ENCODE measurements around the gene PCDH8. TPM values are rescaled to one million over a fixed set of nuclear protein-coding genes. Genes with fewer than 3 reads are reported as not detected.

The PCDH8 gene
- polyA plus RNA-seq, 4 donors = 0.78 to 3.1 TPM; not detected in 2

- H3K36me3 ChIP-seq (ENCODE audit: control insufficient read depth in 3 of 3, insufficient read depth in 2 of 3, low read depth in 1 of 3, low read length in 3 of 3) = no peaks in the 10 kb centered on the region
- H3K4me3 ChIP-seq (ENCODE audit: low read depth in 1 of 3, low read length in 3 of 3) = peak overlapping the region in 1 of 3 donors; percentile 13
- FAIRE-seq (no peak), DNase-seq (no peak)
- peaks cover 16 to 80% (median 52%) of the 10 kb centered on the region in 3 donors for H3K27me3 ChIP-seq (ENCODE audit: control insufficient read depth in 3 of 3, insufficient read depth in 3 of 3, low read length in 3 of 3)
- H3K4me1 ChIP-seq (ENCODE audit: control insufficient read depth in 3 of 3, insufficient read depth in 2 of 3, low read depth in 1 of 3, low read length in 2 of 3) = peaks cover 0 to 5% (median 0%) of the 10 kb centered on the region in 3 donors
- 15 to 39% (median 32%) methylated on average over 67 to 75 of the region's 75 CpGs for WGBS, 3 donors
- H3K9me3 ChIP-seq (ENCODE audit: control insufficient read depth in 2 of 2, insufficient read depth in 1 of 2, low read depth in 1 of 2, low read length in 1 of 2) = peaks cover 0 to 17% of the 10 kb centered on the region in 2 donors
- no peak overlapping the region for H3K27ac ChIP-seq (ENCODE audit: low read depth in 1 of 3, low read length in 2 of 3)
Measured at GRCh38 chr13:52847682-52848432, 583 bp downstream of the PCDH8 start.

GRCh38 chr13:52847322-52847681 is 1.1 kb downstream of the PCDH8 start:
- Histone ChIP-seq H3K27ac (ENCODE audit: low read depth in 1 of 3, low read length in 2 of 3) (no peak overlapping the region), H3K4me1 (ENCODE audit: control insufficient read depth in 3 of 3, insufficient read depth in 2 of 3, low read depth in 1 of 3, low read length in 2 of 3) (peaks cover 0 to 5% (median 0%) of the 10 kb centered on the region in 3 donors), H3K36me3 (ENCODE audit: control insufficient read depth in 3 of 3, insufficient read depth in 2 of 3, low read depth in 1 of 3, low read length in 3 of 3) (no peaks in the 10 kb centered on the region), H3K4me3 (ENCODE audit: low read depth in 1 of 3, low read length in 3 of 3) (no peak overlapping the region), H3K27me3 (ENCODE audit: control insufficient read depth in 3 of 3, insufficient read depth in 3 of 3, low read length in 3 of 3) (peaks cover 16 to 77% (median 53%) of the 10 kb centered on the region in 3 donors), H3K9me3 (ENCODE audit: control insufficient read depth in 2 of 2, insufficient read depth in 1 of 2, low read depth in 1 of 2, low read length in 1 of 2) (peaks cover 0 to 17% of the 10 kb centered on the region in 2 donors)
- WGBS, 3 donors = 9 to 23% (median 23%) methylated on average over 35 to 51 of the region's 51 CpGs
- DNase-seq (no peak), FAIRE-seq (no peak)

GRCh38 chr13:52846567-52847321 is 1.7 kb downstream of the PCDH8 start:
- Histone ChIP-seq H3K4me1 (ENCODE audit: control insufficient read depth in 3 of 3, insufficient read depth in 2 of 3, low read depth in 1 of 3, low read length in 2 of 3) (peaks cover 0 to 5% (median 0%) of the 10 kb centered on the region in 3 donors), H3K27ac (ENCODE audit: low read depth in 1 of 3, low read length in 2 of 3) (no peak overlapping the region), H3K4me3 (ENCODE audit: low read depth in 1 of 3, low read length in 3 of 3) (no peak overlapping the region), H3K36me3 (ENCODE audit: control insufficient read depth in 3 of 3, insufficient read depth in 2 of 3, low read depth in 1 of 3, low read length in 3 of 3) (no peaks in the 10 kb centered on the region), H3K9me3 (ENCODE audit: control insufficient read depth in 2 of 2, insufficient read depth in 1 of 2, low read depth in 1 of 2, low read length in 1 of 2) (peaks cover 0 to 17% of the 10 kb centered on the region in 2 donors), H3K27me3 (ENCODE audit: control insufficient read depth in 3 of 3, insufficient read depth in 3 of 3, low read length in 3 of 3) (peaks cover 16 to 75% (median 54%) of the 10 kb centered on the region in 3 donors)
- FAIRE-seq (no peak), DNase-seq (peak; percentile 21 to 76)
- 6 to 18% (median 17%) methylated on average over 73 to 100 of the region's 100 CpGs for WGBS, 3 donors

GRCh38 chr13:52845766-52846566 is 2.5 kb downstream of the PCDH8 start:
- 3 to 6% (median 4%) methylated on average over 81 to 98 of the region's 98 CpGs for WGBS, 3 donors
- Histone ChIP-seq H3K9me3 (ENCODE audit: control insufficient read depth in 2 of 2, insufficient read depth in 1 of 2, low read depth in 1 of 2, low read length in 1 of 2) (peaks cover 0 to 17% of the 10 kb centered on the region in 2 donors), H3K36me3 (ENCODE audit: control insufficient read depth in 3 of 3, insufficient read depth in 2 of 3, low read depth in 1 of 3, low read length in 3 of 3) (no peaks in the 10 kb centered on the region), H3K27ac (ENCODE audit: low read depth in 1 of 3, low read length in 2 of 3) (no peak overlapping the region), H3K27me3 (ENCODE audit: control insufficient read depth in 3 of 3, insufficient read depth in 3 of 3, low read length in 3 of 3) (peaks cover 16 to 67% (median 59%) of the 10 kb centered on the region in 3 donors), H3K4me3 (ENCODE audit: low read depth in 1 of 3, low read length in 3 of 3) (peak overlapping the region in 1 of 3 donors; percentile 17), H3K4me1 (ENCODE audit: control insufficient read depth in 3 of 3, insufficient read depth in 2 of 3, low read depth in 1 of 3, low read length in 2 of 3) (peaks cover 0 to 5% (median 0%) of the 10 kb centered on the region in 3 donors)
- FAIRE-seq = no peak
- peak; percentile 6 to 43 for DNase-seq

- Histone ChIP-seq H3K27ac (ENCODE audit: low read depth in 1 of 3, low read length in 2 of 3) (no peak overlapping the region), H3K4me3 (ENCODE audit: low read depth in 1 of 3, low read length in 3 of 3) (no peak overlapping the region), H3K36me3 (ENCODE audit: control insufficient read depth in 3 of 3, insufficient read depth in 2 of 3, low read depth in 1 of 3, low read length in 3 of 3) (no peaks in the 10 kb centered on the region), H3K9me3 (ENCODE audit: control insufficient read depth in 2 of 2, insufficient read depth in 1 of 2, low read depth in 1 of 2, low read length in 1 of 2) (peaks cover 0 to 14% of the 10 kb centered on the region in 2 donors), H3K27me3 (ENCODE audit: control insufficient read depth in 3 of 3, insufficient read depth in 3 of 3, low read length in 3 of 3) (peaks cover 16 to 61% (median 56%) of the 10 kb centered on the region in 3 donors), H3K4me1 (ENCODE audit: control insufficient read depth in 3 of 3, insufficient read depth in 2 of 3, low read depth in 1 of 3, low read length in 2 of 3) (peaks cover 0 to 5% (median 0%) of the 10 kb centered on the region in 3 donors)
- 11 to 13% (median 13%) methylated on average over 16 of the region's 16 CpGs for WGBS, 3 donors
- FAIRE-seq = no peak
- peak in 1 of 2 donors; percentile 7 for DNase-seq
Measured at GRCh38 chr13:52845334-52845761, 3.1 kb downstream of the PCDH8 start.

GRCh38 chr13:52844836-52845235 is 3.6 kb downstream of the PCDH8 start:
- FAIRE-seq (no peak), DNase-seq (no peak)
- Histone ChIP-seq H3K9me3 (ENCODE audit: control insufficient read depth in 2 of 2, insufficient read depth in 1 of 2, low read depth in 1 of 2, low read length in 1 of 2) (peaks cover 0 to 9% of the 10 kb centered on the region in 2 donors), H3K27ac (ENCODE audit: low read depth in 1 of 3, low read length in 2 of 3) (no peak overlapping the region), H3K4me1 (ENCODE audit: control insufficient read depth in 3 of 3, insufficient read depth in 2 of 3, low read depth in 1 of 3, low read length in 2 of 3) (peaks cover 0 to 5% (median 0%) of the 10 kb centered on the region in 3 donors), H3K27me3 (ENCODE audit: control insufficient read depth in 3 of 3, insufficient read depth in 3 of 3, low read length in 3 of 3) (peaks cover 16 to 58% (median 54%) of the 10 kb centered on the region in 3 donors), H3K4me3 (ENCODE audit: low read depth in 1 of 3, low read length in 3 of 3) (no peak overlapping the region), H3K36me3 (ENCODE audit: control insufficient read depth in 3 of 3, insufficient read depth in 2 of 3, low read depth in 1 of 3, low read length in 3 of 3) (no peaks in the 10 kb centered on the region)
- 80 to 85% (median 81%) methylated on average over 11 of the region's 11 CpGs for WGBS, 3 donors

- FAIRE-seq = no peak
- H3K36me3 ChIP-seq (ENCODE audit: control insufficient read depth in 3 of 3, insufficient read depth in 2 of 3, low read depth in 1 of 3, low read length in 3 of 3) = no peaks in the 10 kb centered on the region
- no peak overlapping the region for H3K27ac ChIP-seq (ENCODE audit: low read depth in 1 of 3, low read length in 2 of 3)
- H3K4me3 ChIP-seq (ENCODE audit: low read depth in 1 of 3, low read length in 3 of 3) = no peak overlapping the region
- DNase-seq = peak; percentile 12 to 13
- H3K4me1 ChIP-seq (ENCODE audit: control insufficient read depth in 3 of 3, insufficient read depth in 2 of 3, low read depth in 1 of 3, low read length in 2 of 3) = peaks cover 0 to 5% (median 0%) of the 10 kb centered on the region in 3 donors
- peaks cover 12 to 36% (median 33%) of the 10 kb centered on the region in 3 donors for H3K27me3 ChIP-seq (ENCODE audit: control insufficient read depth in 3 of 3, insufficient read depth in 3 of 3, low read length in 3 of 3)
- 31 to 76% (median 44%) methylated on average over 10 of the region's 10 CpGs for WGBS, 3 donors
- no peaks in the 10 kb centered on the region for H3K9me3 ChIP-seq (ENCODE audit: control insufficient read depth in 2 of 2, insufficient read depth in 1 of 2, low read depth in 1 of 2, low read length in 1 of 2)
Measured at GRCh38 chr13:52842441-52842840, 6.0 kb downstream of the PCDH8 start.

GRCh38 chr13:52840066-52840465 is 8.4 kb downstream of the PCDH8 start:
- Histone ChIP-seq H3K9me3 (ENCODE audit: control insufficient read depth in 2 of 2, insufficient read depth in 1 of 2, low read depth in 1 of 2, low read length in 1 of 2) (no peaks in the 10 kb centered on the region), H3K36me3 (ENCODE audit: control insufficient read depth in 3 of 3, insufficient read depth in 2 of 3, low read depth in 1 of 3, low read length in 3 of 3) (no peaks in the 10 kb centered on the region), H3K4me1 (ENCODE audit: control insufficient read depth in 3 of 3, insufficient read depth in 2 of 3, low read depth in 1 of 3, low read length in 2 of 3) (no peaks in the 10 kb centered on the region), H3K27me3 (ENCODE audit: control insufficient read depth in 3 of 3, insufficient read depth in 3 of 3, low read length in 3 of 3) (peaks cover 0 to 17% (median 14%) of the 10 kb centered on the region in 3 donors), H3K4me3 (ENCODE audit: low read depth in 1 of 3, low read length in 3 of 3) (no peak overlapping the region), H3K27ac (ENCODE audit: low read depth in 1 of 3, low read length in 2 of 3) (no peak overlapping the region)
- FAIRE-seq (no peak), DNase-seq (no peak)
- WGBS, 3 donors = 79 to 82% (median 79%) methylated on average over 6 of the region's 6 CpGs

Data from small intestine (tissue), 7 donors.